NCI-H82 treated with DMSO at 0.1 percent for 48 hours (cell line): ENCODE measurements around the gene YIF1A.
A peak's percentile ranks its signal among the peaks of the same experiment; 100 is the strongest.
"Not testable (repeated sequence)": the region's sequence is repeated elsewhere in the genome, so short reads cannot be mapped to it uniquely, and the experiment has no call there.

Experiments
- DNase-seq: peaks from one replicate; lab custom pipeline; 2025; ENCODE audit not compliant: unreplicated experiment; lab: John Stamatoyannopoulos, UW

The YIF1A gene

GRCh38 chr11:66311965-66312548, 23.1 kb upstream of the YIF1A start:
- DNase-seq: peak; percentile 83

GRCh38 chr11:66311470-66311964, 22.6 kb upstream of the YIF1A start:
- no peak for DNase-seq

- not testable (repeated sequence) for DNase-seq
These were observed 22.0 kb upstream of the YIF1A start for GRCh38 chr11:66310803-66311440.

GRCh38 chr11:66310324-66310723, 21.4 kb upstream of the YIF1A start:
- DNase-seq: no peak

GRCh38 chr11:66309475-66309874, 20.5 kb upstream of the YIF1A start:
- no peak for DNase-seq

GRCh38 chr11:66302656-66303055, 13.7 kb upstream of the YIF1A start:
- DNase-seq: no peak

- no peak for DNase-seq
These were observed 10.2 kb upstream of the YIF1A start for GRCh38 chr11:66299186-66299585.

GRCh38 chr11:66297610-66298009, 8.7 kb upstream of the YIF1A start:
- DNase-seq: no peak

GRCh38 chr11:66294626-66295620, 6.0 kb upstream of the YIF1A start:
- DNase-seq: no peak

- DNase-seq: no peak
These were observed 5.1 kb upstream of the YIF1A start for GRCh38 chr11:66293777-66294625.

GRCh38 chr11:66293352-66293751, 4.4 kb upstream of the YIF1A start:
- DNase-seq: no peak

- DNase-seq: no peak
These were observed 3.8 kb upstream of the YIF1A start for GRCh38 chr11:66292543-66293332.

- DNase-seq: no peak
These were observed 3.0 kb upstream of the YIF1A start, which contains the start of gene TMEM151A for GRCh38 chr11:66291706-66292542. Gene TMEM151A, plus strand, starts transcription at chr11:66291894. Its CDS starts 120 bp downstream, at chr11:66292014.

- no peak for DNase-seq
These were observed 2.4 kb upstream of the YIF1A start for GRCh38 chr11:66291303-66291705.

- no peak for DNase-seq
These were observed 1.3 kb upstream of the YIF1A start for GRCh38 chr11:66290330-66290621.

GRCh38 chr11:66289548-66290329, 796 bp upstream of the YIF1A start:
- DNase-seq: no peak

GRCh38 chr11:66287889-66288670, 863 bp downstream of the YIF1A start:
- DNase-seq: no peak
